ENCODE data around the gene KRTCAP2.
A peak's percentile ranks its signal among the peaks of the same experiment; 100 is the strongest.
"Not testable (repeated sequence)": the region's sequence is repeated elsewhere in the genome, so short reads cannot be mapped to it uniquely, and the experiment has no call there.

The KRTCAP2 gene

GRCh38 chr1:155172732-155173477 is at the start of gene KRTCAP2:
KRTCAP2 (minus strand) TSS chr1:155173304; CDS start chr1:155173224, 80 bp downstream.
- peak; percentile 91 for DNase-seq (ENCODE audit: low read depth)

GRCh38 chr1:155220211-155220965 is 47.3 kb upstream of the KRTCAP2 start:
- DNase-seq (ENCODE audit: low read depth), result not testable (repeated sequence)

GRCh38 chr1:155219592-155220031 is 46.5 kb upstream of the KRTCAP2 start:
- DNase-seq (ENCODE audit: low read depth), result no peak

- DNase-seq (ENCODE audit: low read depth), result no peak
Observed at GRCh38 chr1:155218854-155219591, 45.9 kb upstream of the KRTCAP2 start.

- DNase-seq (ENCODE audit: low read depth), result not testable (repeated sequence)
Observed at GRCh38 chr1:155214702-155215101, 41.6 kb upstream of the KRTCAP2 start.

GRCh38 chr1:155212051-155212440 is 38.9 kb upstream of the KRTCAP2 start:
- not testable (repeated sequence) for DNase-seq (ENCODE audit: low read depth)

- DNase-seq (ENCODE audit: low read depth), result not testable (repeated sequence)
Observed at GRCh38 chr1:155211381-155212050, 38.4 kb upstream of the KRTCAP2 start.

- no peak for DNase-seq (ENCODE audit: low read depth)
Observed at GRCh38 chr1:155210314-155211104, 37.4 kb upstream of the KRTCAP2 start.

GRCh38 chr1:155209312-155209721 is 36.2 kb upstream of the KRTCAP2 start:
- no peak for DNase-seq (ENCODE audit: low read depth)

GRCh38 chr1:155208541-155209311 is 35.6 kb upstream of the KRTCAP2 start, which contains the start of gene MTX1:
MTX1 (plus strand) TSS chr1:155208695; CDS start chr1:155208805, 110 bp downstream.
- peak; percentile 88 for DNase-seq (ENCODE audit: low read depth)

GRCh38 chr1:155207806-155208540 is 34.9 kb upstream of the KRTCAP2 start, which contains the start of gene THBS3:
THBS3 (minus strand) TSS chr1:155207897; CDS start chr1:155207876, 21 bp downstream.
- no peak for DNase-seq (ENCODE audit: low read depth)

GRCh38 chr1:155206891-155207805 is 34.0 kb upstream of the KRTCAP2 start:
- peak; percentile 86 for DNase-seq (ENCODE audit: low read depth)

GRCh38 chr1:155205969-155206593 is 33.0 kb upstream of the KRTCAP2 start:
- no peak for DNase-seq (ENCODE audit: low read depth)

GRCh38 chr1:155205035-155205434 is 31.9 kb upstream of the KRTCAP2 start:
- DNase-seq (ENCODE audit: low read depth), result no peak

GRCh38 chr1:155202731-155203515 is 29.8 kb upstream of the KRTCAP2 start:
- DNase-seq (ENCODE audit: low read depth), result no peak

- DNase-seq (ENCODE audit: low read depth), result no peak
Observed at GRCh38 chr1:155202198-155202597, 29.1 kb upstream of the KRTCAP2 start.

GRCh38 chr1:155200920-155201319 is 27.8 kb upstream of the KRTCAP2 start:
- no peak for DNase-seq (ENCODE audit: low read depth)

Measured in activated gamma-delta T cell treated with anti-CD3 and anti-CD28 coated beads, Interleukin-2, amount 50 U/mL, for 16 hours (primary cell).